ENCODE data around the gene FAM186B.

Gene FAM186B

DNA sequence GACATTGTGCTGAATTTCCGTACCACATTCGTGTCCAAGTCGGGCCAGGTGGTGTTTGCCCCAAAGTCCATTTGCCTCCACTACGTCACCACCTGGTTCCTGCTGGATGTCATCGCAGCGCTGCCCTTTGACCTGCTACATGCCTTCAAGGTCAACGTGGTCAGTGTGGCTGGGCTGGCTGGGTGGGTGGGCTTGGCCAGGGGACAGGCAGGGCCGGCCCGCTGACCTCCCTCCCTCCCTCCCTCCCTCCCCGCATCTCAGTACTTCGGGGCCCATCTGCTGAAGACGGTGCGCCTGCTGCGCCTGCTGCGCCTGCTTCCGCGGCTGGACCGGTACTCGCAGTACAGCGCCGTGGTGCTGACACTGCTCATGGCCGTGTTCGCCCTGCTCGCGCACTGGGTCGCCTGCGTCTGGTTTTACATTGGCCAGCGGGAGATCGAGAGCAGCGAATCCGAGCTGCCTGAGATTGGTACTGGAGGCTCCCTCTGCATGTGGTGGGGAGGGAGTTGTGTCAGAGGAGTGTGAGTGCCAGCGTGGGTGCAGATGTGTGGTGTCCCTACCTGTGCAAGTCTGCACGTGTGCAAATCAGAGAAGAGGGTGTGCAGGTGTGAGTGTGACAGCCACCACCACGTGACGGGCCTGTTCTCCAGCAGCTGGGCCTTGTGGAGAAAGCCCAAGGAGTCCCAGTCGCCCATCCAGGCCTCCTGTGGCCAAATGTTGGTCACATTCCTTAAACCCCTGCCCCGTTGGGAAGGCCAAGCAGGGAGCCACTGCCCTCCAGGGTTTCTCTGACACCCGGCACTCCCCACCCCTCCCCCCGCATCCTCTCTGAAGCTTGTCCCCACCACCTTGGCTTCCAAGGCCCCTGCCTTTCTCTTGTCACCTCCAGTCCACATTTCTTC is 61.3 kb downstream of the FAM186B start:
- H3K4me1 Mint-ChIP-seq: peaks cover 77% of the 10 kb centered on the region
- no peak for DNase-seq

GRCh38 chr12:49543221-49543913 is 62.1 kb downstream of the FAM186B start:
- Mint-ChIP-seq H3K4me1 (peaks cover 69% of the 10 kb centered on the region), H3K27ac (peak overlapping the region in 1 of 2 donors; percentile 52), H3K4me3 (peak overlapping the region in 1 of 2 donors; percentile 1), H3K9me3 (no peaks in the 10 kb centered on the region), H3K27me3 (peaks cover 25% of the 10 kb centered on the region)
- no peak for DNase-seq
- no peak for ATAC-seq

More for the DNA sequence above, 61.3 kb downstream of the FAM186B start:
- ATAC-seq: no peak
- no peak overlapping the region for H3K4me3 Mint-ChIP-seq
- H3K27ac Mint-ChIP-seq: peak overlapping the region in 1 of 2 donors; percentile 16
- H3K9me3 Mint-ChIP-seq: no peaks in the 10 kb centered on the region
- H3K27me3 Mint-ChIP-seq: peaks cover 24% of the 10 kb centered on the region

DNA sequence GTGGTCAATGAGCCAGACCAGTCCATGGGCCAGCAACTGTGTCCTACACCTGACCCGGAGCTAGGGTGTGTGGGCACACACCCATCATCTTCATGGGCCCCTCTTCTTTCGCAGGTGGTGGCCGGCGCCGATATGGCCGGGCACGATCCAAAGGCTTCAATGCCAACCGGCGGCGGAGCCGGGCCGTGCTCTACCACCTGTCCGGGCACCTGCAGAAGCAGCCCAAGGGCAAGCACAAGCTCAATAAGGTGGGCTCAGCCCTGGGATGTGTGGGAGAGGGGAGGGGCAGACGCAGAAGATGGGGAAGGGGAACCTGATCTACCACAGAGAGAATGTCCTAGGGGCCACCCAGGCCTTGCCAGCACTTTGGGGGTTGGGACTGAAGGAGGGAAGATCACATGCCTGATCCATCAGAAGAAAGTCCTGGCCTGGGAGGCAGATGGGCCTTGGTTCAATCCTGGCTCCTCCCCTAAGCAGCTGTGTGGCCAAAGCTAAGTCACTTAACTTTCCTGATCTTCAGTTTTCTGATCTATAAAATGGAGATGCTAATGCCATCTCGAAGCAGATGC is 62.8 kb downstream of the FAM186B start:
- Mint-ChIP-seq H3K9me3 (no peaks in the 10 kb centered on the region), H3K27ac (peak overlapping the region in 1 of 2 donors; percentile 52), H3K4me3 (peak overlapping the region in 1 of 2 donors; percentile 1), H3K4me1 (peaks cover 68% of the 10 kb centered on the region), H3K27me3 (peaks cover 31% of the 10 kb centered on the region)
- DNase-seq: no peak
- ATAC-seq: no peak

GRCh38 chr12:49541911-49542505 is 63.4 kb downstream of the FAM186B start:
- no peak overlapping the region for H3K27ac Mint-ChIP-seq
- H3K4me3 Mint-ChIP-seq: no peak overlapping the region
- peaks cover 64% of the 10 kb centered on the region for H3K4me1 Mint-ChIP-seq
- no peak for DNase-seq
- H3K9me3 Mint-ChIP-seq: no peaks in the 10 kb centered on the region
- H3K27me3 Mint-ChIP-seq: peaks cover 38% of the 10 kb centered on the region
- ATAC-seq: no peak

DNA sequence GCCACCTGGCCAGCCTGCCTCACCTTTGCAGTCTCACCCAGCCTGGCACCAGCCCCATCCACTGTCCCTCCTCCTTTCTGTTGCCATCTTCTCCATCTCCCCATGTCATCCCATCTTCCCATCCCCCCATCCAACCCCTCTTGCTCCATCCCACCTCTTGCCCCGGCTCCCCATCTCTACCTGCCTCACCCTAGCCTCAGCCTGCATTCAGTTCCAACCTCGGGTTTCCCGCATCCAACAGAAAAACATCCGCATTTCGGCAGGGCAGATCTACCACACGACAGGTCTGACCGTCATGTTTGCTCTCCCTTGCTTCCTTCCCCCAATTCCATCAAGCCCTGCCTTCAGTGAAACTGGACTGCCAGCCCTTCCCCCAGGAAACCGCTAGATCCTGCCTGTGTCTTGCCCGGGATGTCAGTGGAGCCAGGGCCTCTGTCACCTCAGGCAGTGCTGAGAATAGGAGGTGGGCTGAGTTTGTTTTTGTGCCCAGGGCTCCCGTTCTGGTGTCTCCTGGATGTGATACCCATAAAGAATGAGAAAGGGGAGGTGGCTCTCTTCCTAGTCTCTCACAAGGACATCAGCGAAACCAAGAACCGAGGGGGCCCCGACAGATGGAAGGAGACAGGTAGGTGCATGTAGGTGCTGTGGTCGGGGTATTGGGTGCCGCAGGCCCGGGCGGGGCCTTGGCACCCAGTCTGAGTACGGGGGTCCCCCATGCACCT is 64.1 kb downstream of the FAM186B start:
- ATAC-seq: no peak

DNA sequence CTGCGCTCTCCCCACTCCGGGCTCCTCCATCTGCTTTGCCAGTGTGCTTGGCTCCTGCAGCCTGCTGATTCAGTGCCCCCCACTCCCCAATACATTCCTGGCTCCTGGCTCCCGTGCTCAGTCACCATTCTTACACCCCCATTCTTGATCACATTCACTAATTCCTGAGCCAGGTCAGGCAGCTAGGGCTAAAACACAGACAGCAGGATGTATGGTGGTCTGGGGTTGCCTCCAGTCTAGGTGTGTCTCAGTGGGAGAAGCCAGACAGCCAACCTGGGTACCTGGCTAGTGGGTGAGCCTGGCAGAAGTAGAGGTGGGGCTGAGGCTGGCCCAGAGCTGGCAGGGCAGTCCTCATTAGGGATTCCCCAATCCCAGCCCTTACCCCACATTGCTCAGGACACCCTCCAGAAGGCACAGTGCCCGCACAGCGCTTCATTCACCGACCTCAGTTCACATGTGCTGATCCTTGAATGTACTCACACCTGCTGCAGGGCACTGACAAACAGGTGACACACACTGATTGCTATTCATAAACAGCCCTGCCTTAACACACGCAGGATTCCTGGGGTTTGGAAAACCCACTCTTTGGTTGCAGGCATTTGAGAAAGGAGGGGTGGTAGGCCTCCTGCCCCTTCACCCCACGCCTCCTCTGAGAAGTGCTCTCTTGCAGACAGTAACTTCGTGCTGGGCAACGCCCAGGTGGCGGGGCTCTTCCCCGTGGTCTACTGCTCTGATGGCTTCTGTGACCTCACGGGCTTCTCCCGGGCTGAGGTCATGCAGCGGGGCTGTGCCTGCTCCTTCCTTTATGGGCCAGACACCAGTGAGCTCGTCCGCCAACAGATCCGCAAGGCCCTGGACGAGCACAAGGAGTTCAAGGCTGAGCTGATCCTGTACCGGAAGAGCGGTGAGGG is 65.0 kb downstream of the FAM186B start:
- Mint-ChIP-seq H3K27ac (no peak overlapping the region), H3K4me3 (peak overlapping the region; percentile 34 to 56), H3K9me3 (no peaks in the 10 kb centered on the region), H3K4me1 (peaks cover 64% of the 10 kb centered on the region), H3K27me3 (peaks cover 49% of the 10 kb centered on the region)
- DNase-seq (no peak), ATAC-seq (no peak)

More for the DNA sequence above, 64.1 kb downstream of the FAM186B start:
- no peak for DNase-seq
- Mint-ChIP-seq H3K4me1 (peaks cover 64% of the 10 kb centered on the region), H3K9me3 (no peaks in the 10 kb centered on the region), H3K27me3 (peaks cover 45% of the 10 kb centered on the region), H3K4me3 (no peak overlapping the region), H3K27ac (no peak overlapping the region)

DNA sequence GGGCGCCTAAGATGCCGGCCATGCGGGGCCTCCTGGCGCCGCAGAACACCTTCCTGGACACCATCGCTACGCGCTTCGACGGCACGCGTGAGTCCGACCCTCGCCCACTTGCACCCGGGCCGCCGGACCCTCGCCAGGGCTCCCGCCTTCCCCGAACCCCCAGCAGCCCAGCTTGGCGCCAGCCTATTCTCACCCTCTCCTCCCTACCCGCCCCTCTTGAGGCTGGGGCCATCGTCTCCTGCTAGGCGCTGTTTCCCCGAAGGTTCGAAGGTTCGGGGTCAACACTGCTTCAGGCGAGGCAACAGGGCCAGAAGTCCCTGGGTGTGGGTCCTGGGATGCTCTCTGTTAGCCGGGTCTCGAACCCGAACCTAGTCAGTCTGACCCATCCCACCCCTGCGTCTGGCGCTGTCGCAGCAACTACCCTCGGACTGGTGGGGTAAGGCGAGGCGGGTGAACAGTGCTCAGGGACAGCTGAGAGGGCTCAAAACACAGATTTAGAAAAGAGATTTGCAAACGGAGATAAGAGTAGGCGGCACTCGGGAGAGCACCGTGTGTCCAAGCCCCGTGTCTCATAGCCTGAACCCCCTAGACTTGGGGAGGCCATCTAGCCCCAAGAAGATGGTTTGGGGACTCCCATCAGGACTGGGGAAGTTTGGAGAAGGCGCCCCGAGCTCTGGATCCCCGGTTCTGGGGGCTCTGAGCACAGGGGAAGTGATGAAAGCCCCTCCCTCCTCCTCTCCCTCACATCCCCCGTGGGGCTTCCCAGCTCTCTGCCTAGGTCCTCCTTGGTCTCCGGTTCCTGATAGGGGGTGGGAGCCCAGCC is 65.8 kb downstream of the FAM186B start:
- Mint-ChIP-seq H3K27ac (no peak overlapping the region), H3K9me3 (no peaks in the 10 kb centered on the region), H3K4me3 (peak overlapping the region; percentile 60 to 70), H3K4me1 (peaks cover 56% of the 10 kb centered on the region), H3K27me3 (peaks cover 56% of the 10 kb centered on the region)
- DNase-seq (no peak), ATAC-seq (no peak)

- Mint-ChIP-seq H3K9me3 (no peaks in the 10 kb centered on the region), H3K27ac (no peak within 1 kb of the TSS), H3K27me3 (peaks cover 56% of the 10 kb centered on the region), H3K4me1 (peaks cover 49% of the 10 kb centered on the region), H3K4me3 (peak within 1 kb of the TSS; percentile 78 to 81)
- ATAC-seq (peak; percentile 90), DNase-seq (peak; percentile 77)
These were observed 66.7 kb downstream of the FAM186B start, which contains the start of gene KCNH3 for GRCh38 chr12:49538510-49539403. KCNH3 (plus strand) TSS chr12:49539030; CDS start chr12:49539417, 387 bp downstream.

GRCh38 chr12:49537752-49538509 is 67.5 kb downstream of the FAM186B start:
- Mint-ChIP-seq H3K4me1 (peaks cover 41% of the 10 kb centered on the region), H3K9me3 (no peaks in the 10 kb centered on the region), H3K27me3 (peaks cover 56% of the 10 kb centered on the region), H3K27ac (no peak overlapping the region), H3K4me3 (peak overlapping the region; percentile 81 to 85)
- peak; percentile 33 for ATAC-seq
- peak in 1 of 2 donors; percentile 35 for DNase-seq
